HG03432 (cell line): ENCODE results near the gene LCORL.
A peak's percentile ranks its signal among the peaks of the same experiment; 100 is the strongest.
"Not testable (repeated sequence)": the region's sequence is repeated elsewhere in the genome, so short reads cannot be mapped to it uniquely, and the experiment has no call there.

Experiments
- ATAC-seq: cut with Tn5 transposase; IDR thresholded peaks from one replicate; pipeline ENCODE4 v1.9.1; 2021; ENCODE audit warnings: mild to moderate bottlenecking, moderate library complexity; ENCODE audit not compliant: unreplicated experiment

The LCORL gene

GRCh38 chr4:18021720-18022571 is at the start of gene LCORL:
Gene LCORL, minus strand, starts transcription at chr4:18021755. Its CDS starts 4 bp downstream, at chr4:18021751.
- peak; percentile 82 for ATAC-seq

DNA sequence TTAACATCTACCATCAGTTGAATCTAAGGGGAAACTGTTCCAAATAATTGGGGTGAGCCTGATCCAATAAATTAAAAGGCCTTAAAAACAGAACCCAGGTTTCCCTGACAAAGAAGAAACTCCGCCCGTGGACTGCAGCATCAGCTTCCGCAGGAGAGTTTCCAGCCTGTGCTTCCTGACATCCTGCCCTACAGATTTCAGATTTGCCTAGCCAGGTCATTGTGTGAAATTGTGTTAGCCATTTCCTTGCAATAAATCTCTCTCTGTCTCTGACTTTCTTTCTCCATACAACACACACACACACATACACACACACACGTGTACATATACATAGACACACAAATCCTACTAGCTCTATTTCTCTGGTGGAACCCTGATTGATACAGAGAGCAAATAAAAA is 48.3 kb upstream of the LCORL start:
- ATAC-seq = no peak

- ATAC-seq = no peak
These were observed 45.5 kb upstream of the LCORL start for GRCh38 chr4:18067031-18067430.

GRCh38 chr4:18063079-18063478 is 41.5 kb upstream of the LCORL start:
- no peak for ATAC-seq

GRCh38 chr4:18057821-18058533 is 36.4 kb upstream of the LCORL start:
- ATAC-seq = peak; percentile 70

GRCh38 chr4:18056030-18056429 is 34.5 kb upstream of the LCORL start:
- no peak for ATAC-seq

DNA sequence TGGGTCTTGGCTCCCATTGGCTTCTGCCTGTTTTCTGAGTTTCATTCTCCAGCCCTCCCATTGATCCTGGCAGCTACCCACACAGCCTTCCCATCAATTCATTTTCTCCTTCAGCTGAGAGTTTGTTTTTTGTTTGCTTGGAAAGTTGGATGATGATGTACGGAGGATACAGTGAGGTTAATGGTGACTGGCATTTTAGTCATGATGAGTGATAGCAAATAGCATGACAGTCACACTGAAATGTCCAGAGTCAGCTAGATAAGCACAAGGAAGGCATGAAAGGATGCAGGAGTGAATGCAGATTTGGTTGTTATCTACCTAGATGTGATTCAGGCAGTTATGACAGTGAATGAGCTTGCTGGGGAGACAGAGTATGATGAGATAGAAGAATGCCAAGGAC is 30.6 kb upstream of the LCORL start:
- no peak for ATAC-seq

GRCh38 chr4:18051281-18051680 is 29.7 kb upstream of the LCORL start:
- no peak for ATAC-seq

DNA sequence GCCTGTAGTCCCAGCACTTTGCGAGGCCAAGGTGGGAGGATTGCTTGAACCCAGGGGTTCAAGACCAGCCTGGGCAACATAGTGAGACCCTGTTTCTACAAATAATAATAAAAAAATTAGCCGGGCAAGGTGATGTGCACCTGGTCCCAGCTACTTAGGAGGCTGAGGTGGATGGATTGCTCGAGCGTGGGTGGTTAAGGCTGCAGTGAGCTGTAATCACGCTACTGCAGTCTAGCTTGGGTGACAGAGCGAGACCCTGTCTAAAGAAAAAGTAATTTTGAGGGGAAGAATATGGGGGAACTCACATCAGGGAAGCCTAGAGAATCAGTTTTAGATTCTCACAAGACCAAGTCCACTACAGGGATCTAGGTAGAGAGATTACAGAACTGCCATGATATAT is 28.9 kb upstream of the LCORL start:
- ATAC-seq = no peak

DNA sequence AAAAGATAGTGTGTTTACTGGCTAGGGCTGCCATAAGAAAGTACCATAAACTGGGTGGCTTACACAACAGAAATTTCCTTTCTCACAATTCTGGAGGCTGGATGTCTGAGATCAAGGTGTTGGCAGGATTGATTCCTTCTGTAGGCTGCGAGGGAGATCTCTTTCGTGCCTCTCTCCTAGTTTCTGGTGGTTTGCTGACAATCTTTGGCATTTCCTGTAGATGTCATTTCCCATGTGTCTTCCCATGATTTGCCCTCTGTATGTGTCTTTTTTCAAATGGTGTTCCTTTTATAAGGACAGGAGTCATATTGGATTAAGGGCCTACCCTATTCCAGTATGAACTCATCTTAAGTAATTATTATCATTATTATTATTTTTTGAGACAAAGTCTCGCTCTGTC is 27.9 kb upstream of the LCORL start:
- no peak for ATAC-seq

DNA sequence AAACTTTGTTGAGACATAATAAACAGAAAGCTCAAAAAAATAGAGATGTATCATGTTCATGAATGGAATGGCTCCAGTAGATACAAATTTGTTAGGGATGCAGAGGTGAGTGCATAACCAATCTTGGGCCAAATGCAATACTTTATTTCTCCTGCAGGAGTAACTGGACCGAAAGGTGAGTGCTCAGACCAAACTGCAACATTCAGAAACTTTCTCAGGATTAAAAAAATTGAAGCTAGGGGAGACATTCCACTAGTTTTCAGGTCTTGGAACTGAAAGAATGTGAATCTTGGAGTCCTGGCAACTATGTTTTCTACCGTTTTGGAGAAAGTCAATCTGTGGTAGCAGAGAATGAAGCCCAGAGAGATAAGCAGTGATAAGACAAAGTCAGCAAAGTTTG is 21.2 kb upstream of the LCORL start:
- peak; percentile 51 for ATAC-seq

- no peak for ATAC-seq
These were observed 20.5 kb upstream of the LCORL start for GRCh38 chr4:18042012-18042411.

GRCh38 chr4:18041114-18041513 is 19.6 kb upstream of the LCORL start:
- ATAC-seq = no peak

- ATAC-seq = no peak
These were observed 17.6 kb upstream of the LCORL start for GRCh38 chr4:18039113-18039512.

- ATAC-seq = not testable (repeated sequence)
These were observed 14.8 kb upstream of the LCORL start for GRCh38 chr4:18036369-18036768.

- ATAC-seq = no peak
These were observed 12.5 kb upstream of the LCORL start for GRCh38 chr4:18034099-18034498.

DNA sequence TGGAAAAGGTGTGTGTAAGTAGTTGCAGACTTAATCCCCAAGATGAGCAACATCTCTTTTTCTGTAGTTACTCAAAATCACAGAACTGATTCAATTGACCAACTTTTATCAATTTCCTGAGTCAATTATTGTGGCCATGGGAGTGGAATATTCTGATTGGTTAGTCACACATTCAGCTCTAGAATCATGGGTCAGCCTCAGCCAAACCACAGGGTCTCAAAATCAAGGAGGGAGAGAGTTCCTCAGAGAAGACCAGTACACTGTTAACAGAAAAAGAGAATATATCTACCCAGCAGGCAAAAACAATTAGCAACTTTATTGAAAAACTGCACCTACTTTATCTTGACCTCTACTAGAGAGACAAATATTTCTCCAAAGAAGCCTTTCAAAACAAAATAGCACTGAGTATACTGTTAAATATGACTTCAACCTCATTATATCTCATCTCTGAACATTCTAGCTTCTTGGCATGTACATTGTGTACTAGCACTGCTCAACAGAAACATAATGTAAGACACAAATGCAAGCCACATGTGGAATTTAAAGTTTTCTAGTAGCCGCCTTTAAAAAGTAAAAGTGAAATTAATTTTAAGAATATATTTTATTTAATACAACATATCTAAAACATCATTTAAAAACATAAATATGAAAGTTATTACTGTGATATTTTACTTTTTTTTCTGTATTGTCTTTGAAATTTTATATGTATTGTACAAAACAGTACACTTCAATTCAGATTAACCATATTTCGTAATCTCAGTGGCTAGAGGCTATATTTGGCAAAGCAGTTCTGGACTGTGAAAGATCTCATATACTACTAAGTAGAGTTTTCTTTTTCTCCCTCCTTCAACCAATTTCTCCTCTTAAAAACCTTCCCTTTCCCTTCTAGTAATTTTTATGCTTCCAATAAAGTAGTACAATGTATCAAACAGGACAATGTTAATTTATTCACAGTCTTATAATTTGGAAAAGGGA is 11.8 kb upstream of the LCORL start:
- no peak for ATAC-seq

DNA sequence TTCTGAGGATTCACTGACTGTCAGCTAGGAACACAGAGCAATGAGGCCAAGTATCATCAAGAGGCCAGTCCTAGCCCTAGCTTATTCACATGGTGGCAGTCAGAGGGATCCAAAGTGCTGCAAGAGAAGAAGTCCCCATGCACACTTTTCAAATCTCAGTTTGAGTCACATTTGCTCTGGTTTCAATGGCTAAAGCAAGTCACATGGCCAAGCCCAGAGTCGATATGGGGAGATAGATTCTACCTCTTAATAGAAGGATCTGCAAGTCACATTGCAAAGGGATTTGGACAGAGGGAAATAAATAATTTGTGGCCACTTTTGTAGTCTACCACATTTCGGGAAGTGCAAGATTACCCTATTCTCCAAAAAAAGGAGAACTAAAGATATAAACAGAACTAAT is 3.7 kb upstream of the LCORL start:
- ATAC-seq = no peak

- no peak for ATAC-seq
These were observed 1.1 kb upstream of the LCORL start for GRCh38 chr4:18022572-18023050.

GRCh38 chr4:18021470-18021719 is 160 bp downstream of the LCORL start:
- peak; percentile 16 for ATAC-seq
